HG02973 (cell line): ENCODE measurements around the gene MTAP.

ENCODE experiments used
- ATAC-seq: cut with Tn5 transposase; IDR thresholded peaks from one replicate; pipeline ENCODE4 v1.9.1; 2021; ENCODE audit warnings: moderate library complexity; ENCODE audit not compliant: unreplicated experiment

Gene MTAP

GRCh38 chr9:21804331-21804730 lies 1.9 kb downstream of the MTAP start:
- ATAC-seq: no peak

DNA sequence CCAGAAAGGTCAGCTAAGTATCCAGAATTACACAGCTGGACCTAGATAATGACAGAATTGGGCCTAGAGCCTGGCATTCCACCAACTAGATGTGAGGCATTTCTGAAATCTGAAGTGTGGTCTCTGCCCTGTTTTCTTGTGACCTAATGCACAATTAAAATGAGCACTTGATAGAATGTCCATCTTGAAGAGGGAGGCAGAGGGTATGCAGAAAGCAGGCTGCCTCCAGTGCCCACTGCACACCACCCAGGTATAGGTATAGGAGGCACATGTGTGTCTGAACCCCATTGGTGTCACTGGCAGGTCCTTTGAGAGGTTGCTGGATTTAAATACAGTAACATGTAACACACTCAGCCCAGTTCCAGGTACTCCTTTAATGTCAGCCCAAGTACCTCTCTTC lies 2.4 kb downstream of the MTAP start:
- ATAC-seq: no peak

DNA sequence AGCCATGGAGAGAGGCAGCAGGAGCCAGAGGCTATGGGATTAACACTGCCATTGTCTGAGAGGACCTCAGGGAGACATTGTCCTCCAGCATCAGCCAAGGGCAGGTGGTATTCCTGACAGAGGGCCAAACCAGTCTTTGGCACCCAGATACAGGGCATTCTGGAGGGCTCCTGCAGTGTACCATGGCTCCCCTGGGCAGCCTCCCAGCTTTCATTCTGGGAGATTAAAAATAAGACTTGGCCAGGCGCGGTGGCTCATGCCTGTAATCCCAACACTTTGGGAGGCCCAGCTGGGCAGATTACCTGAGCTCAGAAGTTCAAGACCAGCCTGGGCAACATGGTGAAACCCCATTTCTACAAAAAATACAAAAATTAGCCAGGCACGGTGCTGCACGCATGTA lies 4.2 kb downstream of the MTAP start:
- no peak for ATAC-seq

DNA sequence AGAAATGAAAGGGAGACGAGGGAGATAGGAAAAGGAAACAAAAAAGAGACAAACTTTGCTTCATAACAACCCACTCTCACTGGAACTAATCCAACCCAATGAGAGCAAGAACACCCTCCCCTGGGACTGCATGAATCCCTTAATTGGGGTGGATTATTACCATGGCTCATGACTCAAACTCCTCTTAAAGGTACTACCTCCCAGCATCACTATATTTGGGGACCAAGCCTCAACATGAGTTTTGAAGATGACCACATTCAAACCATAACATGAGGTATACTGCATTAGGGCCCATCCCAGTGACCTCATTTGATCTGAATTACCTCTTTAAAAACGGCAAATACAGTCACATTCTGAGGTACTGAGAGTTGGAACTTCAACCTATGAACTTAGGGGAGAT lies 8.0 kb downstream of the MTAP start:
- no peak for ATAC-seq

DNA sequence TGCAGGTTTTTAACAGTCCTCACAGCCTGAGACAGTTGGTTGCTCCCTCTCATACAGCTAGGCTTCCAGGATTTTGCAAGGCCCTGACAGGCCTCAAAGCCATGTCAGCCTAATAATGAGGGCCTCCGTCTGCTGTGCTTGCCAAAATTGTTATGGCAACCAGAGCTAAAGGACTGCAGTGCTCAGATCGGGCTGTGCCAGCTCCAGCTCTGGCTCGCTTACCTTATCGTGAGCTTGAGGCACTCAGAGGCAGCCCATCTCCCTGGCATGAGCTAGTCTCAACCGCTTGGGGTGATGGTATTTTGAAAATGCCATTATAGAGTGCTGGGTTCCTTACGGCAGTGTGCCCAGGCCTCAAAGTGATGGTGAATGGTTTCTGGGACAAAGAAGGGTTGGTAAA lies 8.4 kb downstream of the MTAP start:
- ATAC-seq: no peak

GRCh38 chr9:21811914-21812313 lies 9.5 kb downstream of the MTAP start:
- ATAC-seq: no peak

DNA sequence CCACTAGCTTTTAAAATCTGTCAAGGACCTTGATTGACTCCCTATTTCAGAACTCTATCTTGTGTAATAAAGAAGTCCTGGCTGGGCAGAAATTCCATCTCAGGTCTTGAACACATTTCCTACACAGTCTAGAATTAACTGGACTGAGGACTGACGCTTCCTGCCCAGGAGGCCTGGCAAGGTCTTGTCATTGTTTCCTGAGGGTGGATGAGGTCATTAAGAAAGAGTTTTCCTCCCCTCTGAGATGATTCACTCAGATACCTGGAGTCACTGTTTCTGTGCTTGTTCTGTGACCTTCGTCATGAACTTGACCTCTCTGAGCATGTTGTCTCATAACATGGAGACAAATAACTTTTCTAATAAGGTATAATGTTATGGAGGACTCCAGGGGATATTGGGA lies 10.0 kb downstream of the MTAP start:
- ATAC-seq: no peak

DNA sequence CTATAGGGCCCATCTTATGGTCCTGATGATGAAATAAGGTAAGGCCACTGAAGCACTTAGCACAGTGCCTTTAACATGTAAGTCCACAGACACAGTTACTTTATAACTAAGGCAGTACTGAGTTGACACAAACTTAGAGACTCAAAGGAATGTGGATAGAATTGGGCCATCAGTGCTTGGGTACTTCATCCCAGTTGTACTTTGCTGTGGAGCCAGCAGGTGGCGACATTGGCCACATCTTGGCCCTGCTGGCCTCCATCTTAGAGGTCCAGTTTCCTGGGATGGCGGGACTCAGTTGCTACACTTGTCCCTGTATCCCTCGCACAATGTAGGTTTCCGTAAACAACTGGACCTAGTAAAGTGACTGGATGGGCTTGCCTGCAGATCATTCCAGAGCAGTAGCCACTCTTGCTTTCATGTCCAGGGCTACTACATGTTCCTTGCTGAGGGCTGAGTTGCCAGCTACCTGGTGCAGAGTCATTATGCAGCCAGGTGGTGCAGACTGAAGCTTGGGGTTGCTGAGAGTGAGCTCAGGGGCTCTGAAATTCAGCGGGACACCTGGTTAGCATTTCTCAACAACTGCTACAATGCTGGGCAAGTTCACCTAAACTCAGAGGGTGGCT lies 10.6 kb downstream of the MTAP start:
- peak; percentile 58 for ATAC-seq

DNA sequence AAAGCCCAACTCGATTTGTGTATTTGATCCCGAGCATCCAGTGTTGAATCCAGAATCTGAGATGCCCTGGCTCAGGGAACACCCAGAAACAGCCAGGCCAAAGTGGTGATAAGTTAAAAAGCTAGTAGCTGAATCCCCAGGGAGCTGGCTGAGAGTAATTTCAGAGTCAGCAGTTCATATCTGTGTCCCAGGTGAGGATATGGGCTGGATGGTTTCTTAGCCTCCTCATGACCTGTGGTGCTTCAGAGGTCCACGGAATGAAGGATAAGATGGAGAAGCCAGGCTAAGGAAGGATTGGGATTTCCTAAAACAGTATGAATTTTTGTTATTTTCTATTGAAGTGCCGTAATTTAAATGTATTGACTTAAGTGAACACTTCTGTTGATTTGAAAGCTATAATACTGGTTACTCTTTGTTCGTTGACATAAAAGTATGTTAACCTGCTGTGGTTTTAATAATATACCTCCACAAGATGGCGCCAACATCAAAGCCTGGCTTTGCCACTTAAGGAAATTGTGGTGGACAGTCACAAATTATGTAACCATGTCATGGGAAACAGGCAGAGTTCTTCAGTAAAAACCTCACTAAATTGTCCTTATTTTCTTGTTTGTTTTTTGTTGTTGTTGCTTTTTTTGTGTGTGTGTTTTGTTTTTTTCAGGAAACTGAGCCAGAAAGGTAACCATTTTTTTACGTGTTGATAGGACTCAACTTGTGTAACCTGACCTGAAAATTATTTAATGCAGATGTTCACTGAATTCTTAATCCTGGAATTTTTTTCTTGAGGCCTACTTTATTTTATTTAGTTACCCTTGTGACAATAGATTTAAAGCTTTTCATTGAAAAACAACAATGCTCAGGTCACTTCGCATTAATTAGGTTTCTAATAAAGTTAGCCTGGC lies 11.4 kb downstream of the MTAP start:
- no peak for ATAC-seq

- no peak for ATAC-seq
Observed at GRCh38 chr9:21815643-21816042, 13.2 kb downstream of the MTAP start.

DNA sequence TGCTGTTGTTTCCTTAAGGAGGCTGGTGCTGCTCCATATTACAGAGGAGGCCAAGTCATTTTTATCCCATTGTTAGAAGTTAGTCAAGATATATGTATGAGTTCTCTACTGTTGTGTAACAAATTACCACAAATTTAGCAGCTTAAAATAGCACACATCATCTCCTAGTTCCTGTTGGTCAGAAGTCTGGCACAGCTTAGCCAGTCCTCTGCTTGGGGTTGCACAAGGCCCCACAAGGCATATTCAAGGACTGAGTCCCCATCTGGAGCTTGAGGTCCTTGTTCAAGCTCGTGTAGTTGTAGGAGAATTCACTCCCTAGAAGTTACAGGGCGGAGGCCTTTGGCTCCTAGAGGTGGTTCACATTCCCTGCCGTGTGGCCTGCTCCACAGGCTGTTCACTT lies 14.7 kb downstream of the MTAP start:
- ATAC-seq: no peak

- no peak for ATAC-seq
Observed at GRCh38 chr9:21825637-21826036, 23.2 kb downstream of the MTAP start.

GRCh38 chr9:21828853-21829410 lies 26.5 kb downstream of the MTAP start:
- ATAC-seq: no peak

DNA sequence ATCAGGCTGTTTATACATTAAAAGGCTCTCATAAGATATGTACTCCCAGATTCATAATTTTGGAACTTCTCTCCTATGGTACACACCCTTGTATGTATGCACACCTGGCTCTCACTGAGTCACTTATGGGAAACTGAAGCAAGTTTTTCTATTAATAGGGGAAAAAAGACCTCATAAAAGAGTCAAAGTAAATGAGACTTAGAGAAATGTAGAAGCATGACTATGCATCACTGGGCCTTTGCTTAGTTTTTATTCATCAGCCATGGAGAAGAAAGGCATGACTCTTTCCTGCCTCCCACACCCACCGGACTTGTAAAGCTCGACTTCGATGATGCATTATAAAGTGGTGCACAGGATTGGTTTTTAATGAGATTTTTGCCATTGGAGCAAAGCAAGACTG lies 28.2 kb downstream of the MTAP start:
- no peak for ATAC-seq

DNA sequence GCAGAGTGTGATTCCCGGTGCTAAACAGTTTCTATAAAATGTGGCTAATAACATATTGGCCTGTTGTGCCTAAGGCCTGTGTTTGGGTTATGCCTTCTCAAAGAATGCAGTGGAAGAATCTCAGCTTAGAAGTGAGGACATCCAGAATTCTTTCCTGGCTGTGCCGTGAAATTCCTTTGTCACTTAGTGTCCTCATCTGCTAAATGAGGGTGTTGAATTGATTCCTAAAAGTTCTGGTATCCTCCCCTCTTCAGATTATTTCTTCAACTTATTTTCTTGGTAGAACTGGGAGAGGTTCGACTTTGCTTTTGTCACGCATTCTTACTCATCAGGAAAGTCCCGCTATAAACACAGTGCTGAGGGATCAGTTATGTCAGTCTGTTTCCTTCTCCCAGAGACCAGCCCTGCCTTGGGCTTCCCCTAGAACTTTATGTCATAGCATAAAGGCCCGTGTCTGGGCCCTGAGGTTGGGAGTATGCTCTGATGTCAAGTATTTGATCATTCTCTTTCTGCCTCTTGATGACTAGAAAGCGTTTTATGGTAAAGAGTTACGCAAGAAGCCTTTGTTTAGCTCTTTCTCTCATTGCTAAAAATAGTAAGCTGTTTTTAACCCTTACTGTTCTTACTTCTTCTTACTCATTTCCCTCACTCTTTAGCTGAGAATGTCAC lies 29.5 kb downstream of the MTAP start:
- peak; percentile 61 for ATAC-seq

DNA sequence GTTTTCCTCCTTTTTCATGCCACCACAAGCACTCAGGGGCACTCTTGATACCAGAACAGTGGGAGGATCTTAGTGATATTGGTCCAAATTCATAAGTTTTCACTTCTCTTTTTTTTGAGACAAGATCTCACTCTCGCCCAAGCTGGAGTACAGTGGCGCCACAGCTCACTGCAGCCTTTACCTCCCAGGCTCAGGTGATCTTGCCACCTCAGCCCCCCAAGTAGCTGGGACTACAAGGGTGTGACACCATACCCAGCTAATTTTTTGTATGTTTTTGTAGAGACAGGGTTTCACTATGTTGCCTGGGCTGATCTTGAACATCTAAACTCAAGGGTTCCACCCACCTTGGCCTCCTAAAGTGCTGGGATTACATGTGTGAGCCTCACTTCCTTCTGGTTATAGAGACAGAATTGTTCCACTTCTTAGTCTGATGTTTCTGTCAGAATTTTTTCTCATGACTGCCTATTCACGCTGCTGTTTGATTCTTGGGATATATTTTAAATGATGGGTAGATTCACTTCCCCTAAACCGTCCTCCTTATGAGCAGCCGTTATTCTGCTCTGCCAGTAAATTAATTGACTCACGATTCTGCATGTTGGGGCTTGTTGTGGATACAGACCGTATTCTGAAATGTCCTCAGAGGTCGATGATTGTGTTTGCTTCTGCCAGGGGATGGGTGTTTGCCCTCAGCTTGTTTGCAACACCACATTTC lies 30.8 kb downstream of the MTAP start:
- ATAC-seq: peak; percentile 72

DNA sequence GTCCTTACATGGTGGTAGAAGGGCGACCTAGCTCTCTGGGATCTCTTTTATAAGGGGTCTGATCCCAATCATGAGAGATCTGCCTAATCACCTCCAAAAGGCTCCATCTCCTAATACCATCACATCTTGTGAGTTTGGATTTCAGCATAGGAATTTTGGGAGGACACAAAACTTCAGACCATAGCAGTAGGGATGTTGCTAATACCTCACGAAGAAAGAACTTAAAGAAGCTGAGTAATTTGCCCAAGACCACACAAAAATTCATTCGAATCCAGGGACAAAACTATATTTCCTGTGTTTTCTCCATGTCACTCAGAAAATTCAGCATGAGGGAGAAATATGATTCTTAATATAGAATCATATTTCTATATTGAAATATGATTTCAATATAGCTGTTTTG lies 32.7 kb downstream of the MTAP start:
- no peak for ATAC-seq

DNA sequence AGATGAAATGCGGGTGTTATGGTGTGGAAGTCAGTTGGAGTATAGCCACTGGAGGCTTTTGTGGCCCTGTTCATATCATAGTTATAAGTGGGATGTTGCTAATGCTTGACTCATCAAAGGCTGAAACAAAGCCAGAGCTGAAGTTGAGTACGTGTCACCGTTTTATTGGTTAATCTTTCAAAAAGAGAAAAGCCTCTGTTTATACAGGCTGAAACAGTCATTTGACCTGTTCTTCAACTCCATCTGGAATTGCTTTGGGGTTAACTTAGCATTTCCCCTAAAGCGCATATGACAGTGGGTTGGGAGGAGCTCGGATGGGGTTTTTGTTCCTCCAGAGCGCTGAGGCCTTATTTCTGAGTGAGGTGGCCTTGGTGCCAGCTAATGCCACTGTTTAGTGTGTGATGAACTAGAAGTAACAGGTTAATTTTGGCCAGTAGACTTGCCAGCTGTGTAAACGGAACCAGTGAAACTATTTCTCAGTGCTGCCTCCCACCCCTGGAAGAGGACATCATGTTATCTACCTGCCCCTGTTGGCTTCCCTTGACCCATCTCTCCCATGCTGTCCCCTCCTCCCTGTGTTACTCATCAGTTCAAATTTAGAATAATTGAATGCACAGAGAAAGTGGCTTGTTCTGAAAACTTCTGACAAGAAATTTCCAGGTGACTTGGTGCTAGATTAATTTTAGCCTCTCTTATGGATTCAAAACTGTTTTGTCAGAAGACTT lies 34.2 kb downstream of the MTAP start:
- ATAC-seq: no peak

DNA sequence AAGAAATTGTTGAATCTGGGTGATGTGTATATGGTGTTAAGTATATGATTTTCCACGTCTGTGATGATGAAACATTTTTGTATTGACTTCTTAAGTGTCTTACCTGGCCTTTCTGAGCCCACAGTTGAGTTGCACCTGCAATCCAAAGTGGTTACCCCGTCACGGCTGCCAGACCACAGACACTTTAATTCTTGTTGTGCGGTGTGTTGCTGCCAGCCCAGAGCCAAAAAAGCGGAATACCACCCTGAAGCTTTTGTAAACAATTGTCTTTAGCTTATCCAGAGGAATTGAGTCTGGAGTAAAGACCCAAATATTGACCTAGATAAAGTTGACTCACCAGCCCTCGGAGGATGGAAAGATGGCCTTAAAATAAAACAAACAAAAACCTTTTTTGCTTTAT lies 35.1 kb downstream of the MTAP start:
- no peak for ATAC-seq

- no peak for ATAC-seq
Observed at GRCh38 chr9:21840647-21841046, 38.2 kb downstream of the MTAP start.
